ENCODE results near the gene UBE2J1.

GRCh38 chr6:89302936-89303335 is 49.6 kb downstream of the UBE2J1 start:
- TF ChIP-seq CTCF (conservative IDR thresholded peaks at IDR 0.05 in 1 of 2, IDR thresholded peaks at IDR 0.05 in 1 of 2; ENCODE audit: low read depth in 1 of 2, low read length in 2 of 2) (no peak), EZH2 (IDR thresholded peaks at IDR 0.05; ENCODE audit: low read length, missing control alignments) (no peak)

Measured in fibroblast of lung (primary cell).